Smooth muscle cell (in vitro differentiated cells): ENCODE data around the gene CTNND1. TPM values are rescaled to one million over a fixed set of nuclear protein-coding genes. Genes with fewer than 3 reads are reported as not detected.

Experiments
- DNase-seq: peaks from one replicate; lab custom pipeline; 2025; ENCODE audit not compliant: unreplicated experiment; lab: John Stamatoyannopoulos, UW
- H2AFZ ChIP-seq: fragments of 200-600 bp; sonication (generic); 2 replicates; pipeline ENCODE4 v1.6.0; 2016; ENCODE audit warnings: antibody characterized with exemption, low read depth, mild to moderate bottlenecking
- H3F3A ChIP-seq: fragments of 200-600 bp; sonication (generic); 2 replicates; pipeline ENCODE4 v1.6.0; 2017; ENCODE audit warnings: antibody characterized with exemption, low read depth
- H3K27ac ChIP-seq: fragments of 200-600 bp; sonication (generic); 2 replicates; pipeline ENCODE4 v1.5.1; 2016; ENCODE audit warnings: low read depth, mild to moderate bottlenecking
- H3K27me3 ChIP-seq: fragments of 200-600 bp; sonication (generic); 2 replicates; pipeline ENCODE4 v1.6.1; 2016; ENCODE audit warnings: low read depth, mild to moderate bottlenecking
- H3K36me3 ChIP-seq: fragments of 200-600 bp; sonication (generic); 2 replicates; pipeline ENCODE4 v1.5.1; 2016; ENCODE audit warnings: low read depth
- H3K4me1 ChIP-seq: fragments of 200-600 bp; sonication (generic); 2 replicates; pipeline ENCODE4 v1.5.1; 2016; ENCODE audit warnings: low read depth
- H3K4me2 ChIP-seq: fragments of 200-600 bp; sonication (generic); 2 replicates; pipeline ENCODE4 v1.6.0; 2016; ENCODE audit warnings: mild to moderate bottlenecking
- H3K4me3 ChIP-seq: fragments of 200-600 bp; sonication (generic); 2 replicates; pipeline ENCODE4 v1.5.1; 2016; ENCODE audit warnings: mild to moderate bottlenecking
- H3K79me2 ChIP-seq: fragments of 200-600 bp; sonication (generic); 2 replicates; pipeline ENCODE4 v1.6.0; 2016; ENCODE audit warnings: low read depth, mild to moderate bottlenecking
- H3K9ac ChIP-seq: fragments of 200-600 bp; sonication (generic); 2 replicates; pipeline ENCODE4 v1.6.0; 2016; ENCODE audit warnings: low read depth
- H3K9me3 ChIP-seq: fragments of 200-600 bp; sonication (generic); replicated peaks from 2 replicates; pipeline ENCODE4 v1.5.1; 2016; ENCODE audit warnings: low read depth
- H4K20me1 ChIP-seq: fragments of 200-600 bp; sonication (generic); 2 replicates; pipeline ENCODE4 v1.6.0; 2016; ENCODE audit warnings: low read depth
- WGBS: methylation state at CpG from one replicate; pipeline ENCODE4 v1.1.7; 2016; ENCODE audit warnings: low lambda C conversion rate; 5-methylcytosine and 5-hydroxymethylcytosine counted together
- polyA plus RNA-seq: library from polyadenylated mRNA; unstranded; fragments of >200 nt; fragmentation: Nextera tagmentation; extraction: Ambion mirVana; gene quantifications from 2 replicates; pipeline ENCODE4 v1.2.1, GENCODE V29; 2016
- total RNA-seq: library from RNA; depleted of rRNA; stranded (reverse); fragments of >200 nt; gene quantifications from 2 replicates; pipeline ENCODE4 v1.2.3, GENCODE V29; 2014
- TF ChIP-seq, protein P1 (sequence below): fragments of 200-600 bp; sonication (generic); IDR thresholded peaks from 2 replicates; pipeline ENCODE4 v1.5.1; 2017; ENCODE audit warnings: borderline replicate concordance, mild to moderate bottlenecking, antibody characterized with exemption; ENCODE audit not compliant: insufficient read depth, poor library complexity, severe bottlenecking

CTNND1 gene
- total and polyA plus RNA-seq, 2 experiments from 2014 or later = 66.0 to 135 TPM

DNA sequence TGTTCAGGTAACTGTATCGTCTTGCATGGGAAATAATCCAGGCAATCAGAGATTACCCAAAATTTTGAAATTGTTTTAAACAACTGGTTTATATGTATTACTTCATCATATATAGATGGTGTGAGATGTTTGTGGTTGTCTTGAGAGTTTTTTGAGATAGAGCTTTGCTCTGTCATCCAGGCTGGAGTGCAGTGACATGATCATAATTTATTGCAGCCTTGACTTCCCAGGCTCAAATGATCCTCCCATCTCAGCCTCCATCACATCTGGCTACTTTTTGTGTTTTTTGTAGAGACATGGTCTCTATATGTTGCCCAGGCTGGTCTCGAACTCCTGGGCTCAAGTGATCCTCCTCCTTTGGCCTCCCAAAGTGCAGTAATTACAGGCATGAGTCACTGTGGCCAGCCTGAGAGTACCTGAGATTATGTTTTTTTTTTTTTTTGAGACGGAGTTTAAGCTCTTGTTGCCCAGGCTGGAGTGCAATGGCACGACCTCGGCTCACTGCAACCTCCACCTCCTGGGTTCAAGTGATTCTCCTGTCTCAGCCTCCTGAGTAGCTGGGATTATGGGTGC is 11.5 kb downstream of the CTNND1 start:
- Histone ChIP-seq H3K9me3 (no peaks in the 10 kb centered on the region), H3K4me3 (no peak overlapping the region), H3F3A (peaks cover 33% of the 10 kb centered on the region), H3K27me3 (no peaks in the 10 kb centered on the region), H3K36me3 (no peaks in the 10 kb centered on the region), H2AFZ (no peak overlapping the region), H3K27ac (peak overlapping the region; percentile 50), H3K4me1 (peaks cover 39% of the 10 kb centered on the region), H4K20me1 (peaks cover 99% of the 10 kb centered on the region), H3K9ac (no peak overlapping the region), H3K4me2 (peak overlapping the region; percentile 46), H3K79me2 (peaks cover 97% of the 10 kb centered on the region)
- WGBS = 80% methylated on average over 5 of the region's 5 CpGs
- TF ChIP-seq, protein P1, sequence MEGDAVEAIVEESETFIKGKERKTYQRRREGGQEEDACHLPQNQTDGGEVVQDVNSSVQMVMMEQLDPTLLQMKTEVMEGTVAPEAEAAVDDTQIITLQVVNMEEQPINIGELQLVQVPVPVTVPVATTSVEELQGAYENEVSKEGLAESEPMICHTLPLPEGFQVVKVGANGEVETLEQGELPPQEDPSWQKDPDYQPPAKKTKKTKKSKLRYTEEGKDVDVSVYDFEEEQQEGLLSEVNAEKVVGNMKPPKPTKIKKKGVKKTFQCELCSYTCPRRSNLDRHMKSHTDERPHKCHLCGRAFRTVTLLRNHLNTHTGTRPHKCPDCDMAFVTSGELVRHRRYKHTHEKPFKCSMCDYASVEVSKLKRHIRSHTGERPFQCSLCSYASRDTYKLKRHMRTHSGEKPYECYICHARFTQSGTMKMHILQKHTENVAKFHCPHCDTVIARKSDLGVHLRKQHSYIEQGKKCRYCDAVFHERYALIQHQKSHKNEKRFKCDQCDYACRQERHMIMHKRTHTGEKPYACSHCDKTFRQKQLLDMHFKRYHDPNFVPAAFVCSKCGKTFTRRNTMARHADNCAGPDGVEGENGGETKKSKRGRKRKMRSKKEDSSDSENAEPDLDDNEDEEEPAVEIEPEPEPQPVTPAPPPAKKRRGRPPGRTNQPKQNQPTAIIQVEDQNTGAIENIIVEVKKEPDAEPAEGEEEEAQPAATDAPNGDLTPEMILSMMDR = no peak
- no peak for DNase-seq

DNA sequence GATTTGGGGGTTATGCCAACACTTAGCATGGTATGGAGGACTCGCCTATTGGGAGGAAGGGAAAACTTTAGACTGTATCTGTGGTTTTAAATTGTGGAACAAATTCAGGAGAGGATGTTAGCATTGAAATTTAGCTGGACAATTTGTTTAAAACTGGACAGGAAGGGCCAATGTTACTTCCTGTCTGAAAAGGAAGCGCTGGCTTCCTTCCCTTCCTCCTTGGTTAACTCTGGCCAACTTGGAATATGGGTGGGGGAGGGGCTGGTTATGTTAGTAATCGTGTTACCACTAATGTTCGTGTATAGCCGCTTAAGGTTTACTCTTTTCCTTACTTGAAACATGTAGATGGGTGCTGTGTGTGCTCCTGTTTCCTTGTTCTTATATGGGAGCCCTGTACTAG is 13.9 kb downstream of the CTNND1 start:
- peak overlapping the region; percentile 96 for H3K27ac ChIP-seq
- 53% methylated on average over 5 of the region's 5 CpGs for WGBS
- peak overlapping the region; percentile 82 for H3K4me2 ChIP-seq
- peaks cover 92% of the 10 kb centered on the region for H3K79me2 ChIP-seq
- H3K9me3 ChIP-seq = no peaks in the 10 kb centered on the region
- no peak overlapping the region for H3K4me3 ChIP-seq
- no peaks in the 10 kb centered on the region for H3K36me3 ChIP-seq
- H3K27me3 ChIP-seq = no peaks in the 10 kb centered on the region
- H4K20me1 ChIP-seq = peaks cover 100% of the 10 kb centered on the region
- no peak overlapping the region for H2AFZ ChIP-seq
- no peak for DNase-seq
- peaks cover 61% of the 10 kb centered on the region for H3K4me1 ChIP-seq
- TF ChIP-seq, protein P1 = no peak
- no peak overlapping the region for H3K9ac ChIP-seq
- peaks cover 50% of the 10 kb centered on the region for H3F3A ChIP-seq

DNA sequence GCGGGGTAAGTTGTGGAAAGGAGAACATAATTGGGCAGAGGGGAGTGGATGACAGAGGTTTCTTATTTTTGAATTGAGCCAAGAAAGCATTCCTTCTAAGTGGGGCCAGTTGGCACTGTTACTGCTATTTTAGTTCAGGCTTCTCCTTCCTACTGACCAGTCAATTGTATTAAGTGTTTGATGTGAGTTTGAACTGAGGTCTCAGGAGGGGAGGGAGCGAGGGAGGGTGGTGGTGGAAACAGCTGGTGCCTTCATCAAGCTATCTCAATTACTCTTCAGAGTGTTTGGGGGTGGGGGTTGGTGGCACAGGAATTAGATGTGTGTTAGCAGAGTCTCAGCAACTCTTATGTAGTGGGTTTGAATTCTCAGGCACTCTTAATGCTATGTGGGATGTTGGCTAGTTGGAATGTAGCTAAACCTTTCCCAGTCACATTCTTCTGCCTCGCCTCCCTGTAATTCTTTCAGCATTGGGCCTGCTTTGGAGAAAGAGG is 14.5 kb downstream of the CTNND1 start:
- Histone ChIP-seq H4K20me1 (peaks cover 100% of the 10 kb centered on the region), H3K36me3 (no peaks in the 10 kb centered on the region), H3K27ac (peak overlapping the region; percentile 96), H3K9ac (no peak overlapping the region), H3K9me3 (no peaks in the 10 kb centered on the region), H3K4me3 (no peak overlapping the region), H3K4me1 (peaks cover 67% of the 10 kb centered on the region), H3K27me3 (no peaks in the 10 kb centered on the region), H3K4me2 (peak overlapping the region; percentile 82), H3K79me2 (peaks cover 92% of the 10 kb centered on the region), H2AFZ (no peak overlapping the region), H3F3A (peaks cover 50% of the 10 kb centered on the region)
- TF ChIP-seq, protein P1 = no peak
- no peak for DNase-seq
- 32% methylated on average over 3 of the region's 3 CpGs for whole genome bisulfite sequencing
